Right lobe of liver (tissue), 6 donors: ENCODE results near the gene NUPR1. TPM values are rescaled to one million over a fixed set of nuclear protein-coding genes. Genes with fewer than 3 reads are reported as not detected.

Experiments
- ATAC-seq, 4 donors: fragments of 200-7000 bp; cut with Tn5 transposase; one replicate each; pipeline ENCODE4 v1.9.1; 2020; ENCODE audit warnings: mild to moderate bottlenecking in 4 of 4, moderate library complexity in 4 of 4
- DNase-seq, 3 donors: peaks; one replicate each; pipeline ENCODE4 v3.0.0-alpha.2; 2020
- H3K27ac ChIP-seq, 3 donors: fragments of 200-600 bp; one replicate each; pipeline ENCODE4 v1.8.0; 2022
- H3K27me3 ChIP-seq, 2 donors: fragments of 200-600 bp; one replicate each; pipeline ENCODE4 v1.8.0; 2022
- H3K36me3 ChIP-seq, 4 donors: fragments of 200-600 bp; sonication (generic) in 1 of 4; one replicate each; pipeline versions ENCODE4 v1.5.1 to v1.8.0; 2017 to 2022; ENCODE audit warnings: control low read depth in 1 of 4
- H3K4me1 ChIP-seq, 4 donors: fragments of 200-600 bp; sonication (generic) in 1 of 4; one replicate each; pipeline versions ENCODE4 v1.5.1 to v1.8.0; 2017 to 2022; ENCODE audit warnings: control low read depth in 1 of 4
- H3K4me3 ChIP-seq, 3 donors: fragments of 200-600 bp; one replicate each; pipeline ENCODE4 v1.8.0; 2022
- H3K9me3 ChIP-seq, 4 donors: fragments of 200-600 bp; sonication (generic) in 1 of 4; one replicate each; pipeline versions ENCODE4 v1.5.1 to v1.8.0; 2017 to 2022; ENCODE audit warnings: control low read depth in 1 of 4
- CTCF ChIP-seq, 4 donors: fragments of 200-600 bp in 3 of 4; fragments of 450-650 bp in 1 of 4; IDR thresholded peaks; one replicate each; pipeline versions ENCODE4 v1.5.1 to v1.8.0; 2016 to 2022; ENCODE audit warnings: antibody characterized with exemption in 4 of 4, mild to moderate bottlenecking in 2 of 4
- POLR2A ChIP-seq: fragments of 450-650 bp; IDR thresholded peaks from one replicate; pipeline ENCODE4 v1.6.1; 2017; ENCODE audit warnings: antibody characterized with exemption, mild to moderate bottlenecking
- WGBS: methylation state at CpG from one replicate; pipeline ENCODE4 v1.1.6; 2018; ENCODE audit warnings: low coverage, low lambda C conversion rate; ENCODE audit not compliant: insufficient coverage; ENCODE audit errors: missing lambda C conversion rate; 5-methylcytosine and 5-hydroxymethylcytosine counted together
- intact Hi-C, 2 donors: fragments of 100-400 bp; cut with DNase I; formaldehyde crosslinking; loops; one replicate each; pipeline versions ENCODE4 v1.11.2 to v1.14.1; 2022
- total RNA-seq, 6 experiments: library from RNA; depleted of rRNA in 2 of 6; stranded (reverse); fragments of >200 nt in 2 of 6; fragmentation: NEBNext Ultra II Directional in 3 of 6; extraction: Animal tissue kit (Norgen Biotek cat#: 25700) in 3 of 6; gene quantifications; one replicate each; pipeline versions ENCODE4 v1.1.0 to v1.2.4, GENCODE V29; 2016 to 2023
- donor health status: DM: no; HTN: yes; CAD: no.
- donor health status: DM: no; HTN: no; CAD: no.
- donor health status: DM: no; HTN: no; CAD: no.
- donor health status: DM: no; HTN: yes; CAD: no.
- donor health status: DM: no; HTN: yes; CAD: no.

The NUPR1 gene
- total RNA-seq, 6 experiments from 2014 or later = 33.4 to 188 (median 80.7) TPM

DNA sequence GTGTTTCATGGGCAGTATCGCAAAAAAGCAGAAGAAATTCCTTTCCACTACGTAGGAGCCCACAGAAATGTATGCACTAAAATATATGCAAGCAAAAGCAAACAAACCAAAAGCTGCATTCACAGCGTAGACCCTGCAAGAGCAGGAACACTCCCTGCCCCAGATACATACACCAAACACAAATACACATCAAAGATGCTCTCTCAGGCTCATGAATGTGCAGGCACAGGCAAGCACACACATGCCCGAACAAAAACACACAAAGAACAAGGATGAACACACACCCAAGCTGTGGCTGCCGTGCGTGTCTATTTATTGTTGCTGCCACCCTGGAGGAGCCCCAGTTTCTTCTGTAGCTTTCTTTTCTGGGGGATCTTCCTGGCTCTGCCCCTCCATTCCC, 1.7 kb downstream of the NUPR1 start:
- no peak for ATAC-seq
- TF ChIP-seq CTCF (IDR thresholded peaks at IDR 0.05) (no peak), POLR2A (no peak)
- peaks cover 0 to 2% (median 0%) of the 10 kb centered on the region in 4 donors for H3K36me3 ChIP-seq
- H3K27me3 ChIP-seq = no peaks in the 10 kb centered on the region
- intact Hi-C loops = no loop called here
- H3K9me3 ChIP-seq = no peaks in the 10 kb centered on the region
- peaks cover 0 to 61% (median 25%) of the 10 kb centered on the region in 4 donors for H3K4me1 ChIP-seq
- H3K4me3 ChIP-seq = peak overlapping the region; percentile 64 to 79 (median 77)
- no peak for DNase-seq
- 49% methylated on average over 6 of the region's 6 CpGs for WGBS
- H3K27ac ChIP-seq = peak overlapping the region; percentile 92 to 97 (median 94)

- no peak overlapping the region for H3K4me3 ChIP-seq
- H3K9me3 ChIP-seq = no peaks in the 10 kb centered on the region
- DNase-seq = peak; percentile 63 to 90 (median 65)
- no peaks in the 10 kb centered on the region for H3K27me3 ChIP-seq
- ATAC-seq = peak; percentile 29 to 38 (median 32)
- peaks cover 0 to 2% (median 0%) of the 10 kb centered on the region in 4 donors for H3K36me3 ChIP-seq
- TF ChIP-seq POLR2A (peak; percentile 17), CTCF (IDR thresholded peaks at IDR 0.05) (no peak)
- H3K27ac ChIP-seq = peak overlapping the region; percentile 40 to 88 (median 85)
- 24% methylated on average over 5 of the region's 5 CpGs for WGBS
- intact Hi-C loops = no loop called here
- H3K4me1 ChIP-seq = peaks cover 0 to 60% (median 30%) of the 10 kb centered on the region in 4 donors
These were observed 4.0 kb downstream of the NUPR1 start for GRCh38 chr16:28534542-28535373.

GRCh38 chr16:28532940-28533647, 5.7 kb downstream of the NUPR1 start:
- peaks cover 0 to 65% (median 29%) of the 10 kb centered on the region in 4 donors for H3K4me1 ChIP-seq

More at GRCh38 chr16:28532940-28533647, 5.7 kb downstream of the NUPR1 start:
- no peaks in the 10 kb centered on the region for H3K9me3 ChIP-seq
- peak overlapping the region; percentile 49 to 88 (median 85) for H3K27ac ChIP-seq
- H3K27me3 ChIP-seq = no peaks in the 10 kb centered on the region
- TF ChIP-seq CTCF (IDR thresholded peaks at IDR 0.05) = no peak
- no peak for TF ChIP-seq POLR2A
- ATAC-seq (peak; percentile 15 to 57 (median 50)), DNase-seq (peak in 1 of 3 donors; percentile 63)
- intact Hi-C loops = no loop called here
- 52% methylated on average over 3 of the region's 5 CpGs for WGBS
- peaks cover 0 to 2% (median 0%) of the 10 kb centered on the region in 4 donors for H3K36me3 ChIP-seq
- H3K4me3 ChIP-seq = peak overlapping the region in 2 of 3 donors; percentile 9 to 32
